ENCODE measurements around the gene GMPS. TPM values are rescaled to one million over a fixed set of nuclear protein-coding genes. Genes with fewer than 3 reads are reported as not detected.

Gene GMPS
- total and polyA plus RNA-seq, 2 of the 8 experiments (the other 6 are each of a cell fraction or from before 2014, with no cell fraction given), result 57.7 to 175 TPM

Other genes starting within 250 kb of the GMPS start
- gene PLCH1, start 125.6 kb upstream of the GMPS start, total RNA-seq (2021; fragmentation: NEBNext Ultra II Directional; extraction: Animal tissue kit (Norgen Biotek cat#: 25700)), result 17.2 and 17.4 TPM in 2 replicates
- gene PLCH1, start 125.6 kb upstream of the GMPS start, polyA plus RNA-seq (2011; rRNA removed), result 5.0 and 5.8 TPM in 2 replicates
- 2.4 and 3.4 TPM in 2 replicates for gene C3orf33, start 64.4 kb upstream of the GMPS start, total RNA-seq (2021; fragmentation: NEBNext Ultra II Directional; extraction: Animal tissue kit (Norgen Biotek cat#: 25700))
- gene C3orf33, start 64.4 kb upstream of the GMPS start, polyA plus RNA-seq (2011; rRNA removed), result 3.3 and 4.5 TPM in 2 replicates
- gene SLC33A1, start 16.2 kb upstream of the GMPS start, total RNA-seq (2021; fragmentation: NEBNext Ultra II Directional; extraction: Animal tissue kit (Norgen Biotek cat#: 25700)), result 21.4 and 24.2 TPM in 2 replicates
- gene SLC33A1, start 16.2 kb upstream of the GMPS start, polyA plus RNA-seq (2011; rRNA removed), result 15.6 and 19.6 TPM in 2 replicates
- 2.3 and 2.4 TPM in 2 replicates for gene KCNAB1, start 249.9 kb downstream of the GMPS start, total RNA-seq (2021; fragmentation: NEBNext Ultra II Directional; extraction: Animal tissue kit (Norgen Biotek cat#: 25700))
- 0.31 and 0.51 TPM in 2 replicates for gene KCNAB1, start 249.9 kb downstream of the GMPS start, polyA plus RNA-seq (2011; rRNA removed)

All from H1 (cell line).